Neural crest cell (in vitro differentiated cells): ENCODE data around the gene FADS2. TPM values are rescaled to one million over a fixed set of nuclear protein-coding genes. Genes with fewer than 3 reads are reported as not detected.

Experiments
- DNase-seq: peaks from one replicate; pipeline ENCODE4 v3.0.0; 2021; ENCODE audit warnings: low read depth, mixed read lengths, low spot score
- H3K27ac Mint-ChIP-seq: one replicate; pipeline ENCODE4 v1.8.0; 2021; ENCODE audit warnings: mild to moderate bottlenecking, mixed read lengths; ENCODE audit not compliant: unreplicated experiment
- H3K27me3 Mint-ChIP-seq: 2 replicates; pipeline ENCODE4 v1.8.0; 2021; ENCODE audit warnings: low read depth, mild to moderate bottlenecking, mixed read lengths
- H3K36me3 Mint-ChIP-seq: 2 replicates; pipeline ENCODE4 v1.8.0; 2021; ENCODE audit warnings: low read depth, mild to moderate bottlenecking, mixed read lengths
- H3K4me1 Mint-ChIP-seq: 2 replicates; pipeline ENCODE4 v1.8.0; 2021; ENCODE audit warnings: mixed read lengths
- H3K4me3 Mint-ChIP-seq: one replicate; pipeline ENCODE4 v1.8.0; 2021; ENCODE audit warnings: mild to moderate bottlenecking, mixed read lengths
- H3K9me3 Mint-ChIP-seq: 2 replicates; pipeline ENCODE4 v1.8.0; 2021; ENCODE audit warnings: mixed read lengths
- CTCF ChIP-seq: fragments of 200-600 bp; sonication (generic); conservative IDR thresholded peaks from 2 replicates; pipeline ENCODE4 v1.5.0; 2021; ENCODE audit warnings: antibody characterized with exemption, mild to moderate bottlenecking
- total RNA-seq: library from RNA; stranded (reverse); gene quantifications from 2 replicates; pipeline ENCODE4 v1.2.1, GENCODE V29; 2021

Gene FADS2
- total RNA-seq, 1 donor from 2014 or later = 976 TPM

- no peaks in the 10 kb centered on the region for H3K4me1 Mint-ChIP-seq
- no peak overlapping the region for H3K27ac Mint-ChIP-seq
- DNase-seq = no peak
- no peaks in the 10 kb centered on the region for H3K36me3 Mint-ChIP-seq
- peak overlapping the region; percentile 65 for H3K4me3 Mint-ChIP-seq
- no peak for TF ChIP-seq CTCF
- H3K27me3 Mint-ChIP-seq = no peaks in the 10 kb centered on the region
- H3K9me3 Mint-ChIP-seq = no peaks in the 10 kb centered on the region
These were observed 43.6 kb upstream of the FADS2 start for GRCh38 chr11:61784506-61784805.

GRCh38 chr11:61785837-61786402 is 42.2 kb upstream of the FADS2 start:
- Mint-ChIP-seq H3K27ac (no peak overlapping the region), H3K4me1 (no peaks in the 10 kb centered on the region), H3K27me3 (no peaks in the 10 kb centered on the region), H3K36me3 (peaks cover 6% of the 10 kb centered on the region), H3K9me3 (no peaks in the 10 kb centered on the region), H3K4me3 (no peak overlapping the region)
- no peak for DNase-seq
- no peak for TF ChIP-seq CTCF

- Mint-ChIP-seq H3K9me3 (no peaks in the 10 kb centered on the region), H3K4me1 (peaks cover 13% of the 10 kb centered on the region), H3K27ac (no peak overlapping the region), H3K27me3 (peaks cover 3% of the 10 kb centered on the region), H3K36me3 (peaks cover 6% of the 10 kb centered on the region), H3K4me3 (no peak overlapping the region)
- DNase-seq = peak; percentile 37
- peak; percentile 60 for TF ChIP-seq CTCF
These were observed 40.1 kb upstream of the FADS2 start for GRCh38 chr11:61787928-61788491.

- Mint-ChIP-seq H3K36me3 (peaks cover 10% of the 10 kb centered on the region), H3K4me1 (peaks cover 31% of the 10 kb centered on the region), H3K4me3 (peak overlapping the region; percentile 96), H3K27ac (peak overlapping the region; percentile 100), H3K9me3 (no peaks in the 10 kb centered on the region), H3K27me3 (peaks cover 3% of the 10 kb centered on the region)
- no peak for TF ChIP-seq CTCF
- DNase-seq = peak; percentile 70
These were observed 36.3 kb upstream of the FADS2 start for GRCh38 chr11:61791737-61792309.

GRCh38 chr11:61792310-61793082 is 35.6 kb upstream of the FADS2 start, which contains the start of the genes FEN1 and TMEM258:
Gene FEN1 (plus strand): TSS chr11:61792911. CDS start chr11:61795362, 2,451 bp downstream.
Gene TMEM258 (minus strand): TSS chr11:61792599. CDS start chr11:61792558, 41 bp downstream.
- peak within 1 kb of the TSS; percentile 96 for H3K4me3 Mint-ChIP-seq

More at GRCh38 chr11:61792310-61793082, 35.6 kb upstream of the FADS2 start, which contains the start of the genes FEN1 and TMEM258:
- peak; percentile 24 for TF ChIP-seq CTCF
- H3K27me3 Mint-ChIP-seq = peaks cover 3% of the 10 kb centered on the region
- peak within 1 kb of the TSS; percentile 100 for H3K27ac Mint-ChIP-seq
- peaks cover 14% of the 10 kb centered on the region for H3K36me3 Mint-ChIP-seq
- H3K9me3 Mint-ChIP-seq = no peaks in the 10 kb centered on the region
- DNase-seq = peak; percentile 86
- peaks cover 38% of the 10 kb centered on the region for H3K4me1 Mint-ChIP-seq
